ENCODE measurements around the gene NAT14.
"Not testable (repeated sequence)": the region's sequence is repeated elsewhere in the genome, so short reads cannot be mapped to it uniquely, and the experiment has no call there.

NAT14 gene

DNA sequence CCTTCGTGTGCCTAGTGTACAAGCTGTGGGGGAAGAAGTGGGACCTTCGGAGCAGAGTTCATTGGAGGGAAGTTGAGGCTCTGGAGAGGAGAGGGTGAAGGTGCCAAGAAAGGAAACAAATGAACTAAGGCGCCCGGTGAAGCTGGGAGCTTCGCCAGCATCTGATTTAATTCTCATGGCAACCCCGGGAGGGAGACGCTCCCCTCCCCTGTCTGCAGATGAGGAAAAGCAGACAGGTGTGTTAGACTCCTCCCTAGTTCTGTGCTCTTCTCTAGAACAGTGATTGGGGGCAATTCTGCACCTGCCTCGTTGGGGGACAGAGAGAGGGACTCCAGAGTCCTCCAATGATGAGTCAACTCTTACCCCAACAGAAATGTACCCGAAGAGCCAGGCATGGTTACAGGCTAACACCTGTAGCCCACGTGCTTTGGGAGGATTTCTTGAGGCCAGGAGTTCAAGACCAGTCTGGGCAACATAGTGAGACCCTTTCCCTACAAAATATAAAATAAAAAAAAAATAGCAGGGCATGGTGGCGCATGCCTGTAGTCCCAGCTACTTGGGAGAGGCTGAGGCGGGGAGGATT is 7.5 kb downstream of the NAT14 start:
- H3K27me3 ChIP-seq (replicated peaks in 2 of 5; ENCODE audit: control insufficient read depth in 4 of 5, insufficient read depth in 5 of 5, low read length in 4 of 5), result peaks cover 0 to 28% (median 2%) of the 10 kb centered on the region in 5 experiments
- H3K36me3 ChIP-seq (ENCODE audit: control insufficient read depth in 4 of 4, insufficient read depth in 4 of 4, low read length in 3 of 4), result no peaks in the 10 kb centered on the region
- no peak overlapping the region for H3K4me3 ChIP-seq (ENCODE audit: control insufficient read depth in 1 of 7, extremely low read depth in 1 of 7, insufficient read depth in 4 of 7, low read depth in 2 of 7, low read length in 6 of 7)
- H3K4me1 ChIP-seq (ENCODE audit: control extremely low read depth in 1 of 4, control insufficient read depth in 4 of 4, insufficient read depth in 4 of 4, low read length in 3 of 4), result peaks cover 0 to 14% (median 11%) of the 10 kb centered on the region in 4 experiments
- H3K27ac ChIP-seq (ENCODE audit: insufficient read depth in 1 of 2, low read depth in 1 of 2, low read length in 2 of 2, poor library complexity in 1 of 2, severe bottlenecking in 2 of 2), result no peak overlapping the region
- 61% methylated on average over 11 of the region's 12 CpGs for WGBS (ENCODE audit: insufficient coverage)
- POLR2A ChIA-PET, result no interaction called here
- no peaks in the 10 kb centered on the region for H3K9me3 ChIP-seq (ENCODE audit: control extremely low read depth in 1 of 5, control insufficient read depth in 4 of 5, insufficient read depth in 2 of 5, low read depth in 1 of 5, low read length in 4 of 5)
- DNase-seq, result no peak
- CTCF ChIA-PET, result interaction anchor here (0.8 to 2.7 kb wide), 2 partner anchors 18 to 25 kb away, joined by 3 to 12 read pairs; no protein-coding TSS in a partner anchor

DNA sequence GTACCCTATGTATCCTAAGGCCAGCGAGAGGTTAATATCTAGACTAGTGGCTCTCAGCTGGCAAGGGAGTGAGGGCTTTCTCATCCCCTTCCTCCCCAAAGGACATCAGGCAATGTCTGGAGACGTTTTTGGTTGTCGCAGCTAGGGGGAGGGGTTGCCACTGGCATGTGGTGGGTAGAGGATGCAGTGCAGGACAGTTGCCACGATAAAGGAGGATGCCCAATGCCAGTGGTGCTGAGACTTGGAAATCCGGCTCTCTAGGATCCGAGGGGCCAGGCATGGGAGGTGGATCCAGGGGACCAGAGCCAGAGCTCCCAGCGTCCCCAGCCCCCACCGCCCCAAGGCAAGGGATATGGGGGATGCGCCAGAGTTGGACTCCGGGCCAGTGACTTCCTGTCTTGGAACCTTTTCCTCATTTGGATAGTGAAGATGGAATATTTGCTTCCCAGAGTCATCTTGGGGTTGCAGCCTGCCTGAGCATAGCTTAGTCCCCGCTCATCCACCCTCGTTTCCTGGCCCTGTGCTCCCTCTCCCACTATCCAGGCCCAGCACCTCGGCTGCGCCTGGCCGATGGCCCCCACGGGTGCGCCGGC is 8.2 kb downstream of the NAT14 start:
- no peak overlapping the region for H3K4me3 ChIP-seq (ENCODE audit: control insufficient read depth in 1 of 7, extremely low read depth in 1 of 7, insufficient read depth in 4 of 7, low read depth in 2 of 7, low read length in 6 of 7)
- POLR2A ChIA-PET, result no interaction called here
- H3K27me3 ChIP-seq (replicated peaks in 2 of 5; ENCODE audit: control insufficient read depth in 4 of 5, insufficient read depth in 5 of 5, low read length in 4 of 5), result peaks cover 0 to 28% (median 2%) of the 10 kb centered on the region in 5 experiments
- H3K36me3 ChIP-seq (ENCODE audit: control insufficient read depth in 4 of 4, insufficient read depth in 4 of 4, low read length in 3 of 4), result no peaks in the 10 kb centered on the region
- 80% methylated on average over 13 of the region's 18 CpGs for WGBS (ENCODE audit: insufficient coverage)
- no peaks in the 10 kb centered on the region for H3K9me3 ChIP-seq (ENCODE audit: control extremely low read depth in 1 of 5, control insufficient read depth in 4 of 5, insufficient read depth in 2 of 5, low read depth in 1 of 5, low read length in 4 of 5)
- DNase-seq, result no peak
- CTCF ChIA-PET, result interaction anchor here (2.7 kb wide), 1 partner anchor 25 kb away, joined by 12 read pairs; no protein-coding TSS in a partner anchor
- H3K4me1 ChIP-seq (ENCODE audit: control extremely low read depth in 1 of 4, control insufficient read depth in 4 of 4, insufficient read depth in 4 of 4, low read length in 3 of 4), result peaks cover 0 to 9% (median 6%) of the 10 kb centered on the region in 4 experiments
- H3K27ac ChIP-seq (ENCODE audit: insufficient read depth in 1 of 2, low read depth in 1 of 2, low read length in 2 of 2, poor library complexity in 1 of 2, severe bottlenecking in 2 of 2), result no peak overlapping the region

DNA sequence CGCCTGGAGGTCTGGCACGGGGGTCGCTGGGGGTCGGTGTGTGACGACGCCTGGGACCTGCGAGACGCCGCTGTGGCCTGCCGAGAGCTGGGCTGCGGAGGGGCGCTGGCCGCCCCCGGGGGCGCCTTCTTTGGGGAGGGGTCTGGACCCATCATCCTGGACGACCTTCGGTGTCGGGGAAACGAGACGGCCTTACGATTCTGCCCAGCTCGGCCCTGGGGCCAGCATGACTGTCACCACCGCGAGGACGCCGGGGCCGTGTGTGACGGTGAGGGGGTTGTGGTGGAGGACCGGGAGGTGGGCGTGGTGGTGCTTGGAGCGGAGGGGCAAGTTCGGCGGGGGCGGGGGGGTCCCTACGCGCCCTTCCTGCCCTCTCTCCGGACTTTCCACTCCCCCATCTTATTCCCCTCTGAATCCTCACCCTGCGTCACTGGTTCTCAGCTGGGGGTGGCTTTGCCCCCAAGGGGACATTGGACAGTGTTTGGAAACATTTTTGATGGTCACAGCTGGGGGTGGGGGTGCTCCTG is 8.7 kb downstream of the NAT14 start:
- H3K27me3 ChIP-seq (replicated peaks in 2 of 5; ENCODE audit: control insufficient read depth in 4 of 5, insufficient read depth in 5 of 5, low read length in 4 of 5), result peaks cover 0 to 28% (median 2%) of the 10 kb centered on the region in 5 experiments
- POLR2A ChIA-PET, result no interaction called here
- CTCF ChIA-PET, result interaction anchor here (2.5 to 2.7 kb wide), 2 partner anchors 10 to 26 kb away, joined by 12 to 13 read pairs; no protein-coding TSS in a partner anchor
- 81% methylated on average over 17 of the region's 38 CpGs for WGBS (ENCODE audit: insufficient coverage)
- H3K9me3 ChIP-seq (ENCODE audit: control extremely low read depth in 1 of 5, control insufficient read depth in 4 of 5, insufficient read depth in 2 of 5, low read depth in 1 of 5, low read length in 4 of 5), result no peaks in the 10 kb centered on the region
- no peak for DNase-seq
- H3K27ac ChIP-seq (ENCODE audit: insufficient read depth in 1 of 2, low read depth in 1 of 2, low read length in 2 of 2, poor library complexity in 1 of 2, severe bottlenecking in 2 of 2), result no peak overlapping the region
- H3K4me3 ChIP-seq (ENCODE audit: control insufficient read depth in 1 of 7, extremely low read depth in 1 of 7, insufficient read depth in 4 of 7, low read depth in 2 of 7, low read length in 6 of 7), result peak overlapping the region in 1 of 7 experiments; percentile 52
- H3K36me3 ChIP-seq (ENCODE audit: control insufficient read depth in 4 of 4, insufficient read depth in 4 of 4, low read length in 3 of 4), result no peaks in the 10 kb centered on the region
- H3K4me1 ChIP-seq (ENCODE audit: control extremely low read depth in 1 of 4, control insufficient read depth in 4 of 4, insufficient read depth in 4 of 4, low read length in 3 of 4), result peaks cover 0 to 6% (median 2%) of the 10 kb centered on the region in 4 experiments

DNA sequence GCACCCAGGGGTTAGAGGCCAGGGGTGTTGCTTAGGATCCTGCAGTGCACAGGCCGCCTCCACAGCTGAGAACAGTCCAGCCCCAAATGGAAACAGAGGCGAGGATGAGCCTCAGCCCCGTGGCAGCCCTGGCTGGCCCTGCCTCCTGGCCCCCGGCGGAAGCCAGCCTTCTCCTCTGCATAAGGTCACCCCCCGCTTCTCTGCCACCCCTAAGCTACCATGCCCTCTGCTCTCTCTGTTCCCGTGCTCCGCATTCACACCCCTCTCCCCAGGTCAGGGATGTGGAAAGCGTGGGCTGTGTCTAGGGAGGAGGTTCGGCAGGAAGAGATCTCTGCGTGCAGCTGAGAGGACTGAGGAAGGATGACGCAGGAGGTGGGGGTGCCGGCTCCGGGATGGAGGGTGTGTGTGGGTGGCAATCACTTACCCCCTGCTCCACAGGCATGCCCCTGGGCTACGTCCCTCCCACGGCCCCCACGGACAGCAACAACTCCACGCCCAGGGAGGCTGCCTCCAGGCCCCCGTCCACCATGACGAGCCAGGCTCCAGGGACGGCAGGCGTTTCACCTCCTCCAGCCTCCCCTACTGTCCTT is 9.3 kb downstream of the NAT14 start:
- Histone ChIP-seq H3K9me3 (ENCODE audit: control extremely low read depth in 1 of 5, control insufficient read depth in 4 of 5, insufficient read depth in 2 of 5, low read depth in 1 of 5, low read length in 4 of 5) (no peaks in the 10 kb centered on the region), H3K27ac (ENCODE audit: insufficient read depth in 1 of 2, low read depth in 1 of 2, low read length in 2 of 2, poor library complexity in 1 of 2, severe bottlenecking in 2 of 2) (no peak overlapping the region), H3K4me3 (ENCODE audit: control insufficient read depth in 1 of 7, extremely low read depth in 1 of 7, insufficient read depth in 4 of 7, low read depth in 2 of 7, low read length in 6 of 7) (peak overlapping the region in 3 of 7 experiments; percentile 1 to 52 (median 36)), H3K36me3 (ENCODE audit: control insufficient read depth in 4 of 4, insufficient read depth in 4 of 4, low read length in 3 of 4) (no peaks in the 10 kb centered on the region), H3K4me1 (ENCODE audit: control extremely low read depth in 1 of 4, control insufficient read depth in 4 of 4, insufficient read depth in 4 of 4, low read length in 3 of 4) (peaks cover 0 to 6% (median 3%) of the 10 kb centered on the region in 4 experiments), H3K27me3 (replicated peaks in 2 of 5; ENCODE audit: control insufficient read depth in 4 of 5, insufficient read depth in 5 of 5, low read length in 4 of 5) (peaks cover 0 to 28% (median 2%) of the 10 kb centered on the region in 5 experiments)
- POLR2A ChIA-PET, result no interaction called here
- 69% methylated on average over 11 of the region's 22 CpGs for WGBS (ENCODE audit: insufficient coverage)
- CTCF ChIA-PET, result interaction anchor here (2.5 kb wide), 1 partner anchor 10 kb away, joined by 13 read pairs; no protein-coding TSS in a partner anchor
- peak in 2 of 3 donors; percentile 11 to 38 for DNase-seq

DNA sequence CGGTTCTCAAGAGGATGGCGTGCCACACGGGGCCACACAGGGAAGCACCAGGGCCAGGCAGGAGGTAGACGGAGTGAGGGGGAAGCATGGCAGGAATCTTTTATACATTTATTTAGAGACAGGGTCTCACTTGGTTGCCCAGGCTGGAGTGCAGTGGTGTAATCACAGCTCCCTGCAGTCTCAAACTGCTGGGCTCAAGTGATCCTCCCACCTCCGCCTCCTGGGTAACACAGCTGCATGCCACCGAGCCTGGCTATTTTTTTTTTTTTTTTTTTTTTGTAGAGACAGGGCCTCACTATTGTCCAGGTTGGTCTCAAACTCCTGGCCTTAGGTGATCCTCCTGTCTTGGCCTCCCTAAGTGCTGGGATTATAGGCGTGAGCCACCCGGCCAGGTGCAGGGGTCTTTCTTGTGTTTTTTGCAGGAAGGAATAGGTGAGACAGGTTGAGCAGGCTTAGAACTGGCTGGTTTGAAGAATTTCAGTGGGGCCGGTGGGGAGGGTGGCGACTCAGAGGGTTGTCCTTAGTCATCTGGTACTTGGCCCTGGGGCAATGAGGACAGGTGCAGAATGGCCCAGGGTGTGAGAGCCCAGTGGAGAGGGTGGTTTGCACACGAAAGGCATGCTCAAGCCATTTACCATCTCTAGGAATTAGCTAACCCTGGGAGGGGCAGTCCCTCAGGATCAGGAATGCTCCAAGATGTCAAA is 10.8 kb downstream of the NAT14 start:
- Histone ChIP-seq H3K9me3 (ENCODE audit: control extremely low read depth in 1 of 5, control insufficient read depth in 4 of 5, insufficient read depth in 2 of 5, low read depth in 1 of 5, low read length in 4 of 5) (no peaks in the 10 kb centered on the region), H3K4me3 (ENCODE audit: control insufficient read depth in 1 of 7, extremely low read depth in 1 of 7, insufficient read depth in 4 of 7, low read depth in 2 of 7, low read length in 6 of 7) (no peak overlapping the region), H3K27ac (ENCODE audit: insufficient read depth in 1 of 2, low read depth in 1 of 2, low read length in 2 of 2, poor library complexity in 1 of 2, severe bottlenecking in 2 of 2) (no peak overlapping the region), H3K36me3 (ENCODE audit: control insufficient read depth in 4 of 4, insufficient read depth in 4 of 4, low read length in 3 of 4) (no peaks in the 10 kb centered on the region), H3K27me3 (replicated peaks in 2 of 5; ENCODE audit: control insufficient read depth in 4 of 5, insufficient read depth in 5 of 5, low read length in 4 of 5) (peaks cover 0 to 25% (median 2%) of the 10 kb centered on the region in 5 experiments), H3K4me1 (ENCODE audit: control extremely low read depth in 1 of 4, control insufficient read depth in 4 of 4, insufficient read depth in 4 of 4, low read length in 3 of 4) (peaks cover 0 to 6% (median 3%) of the 10 kb centered on the region in 4 experiments)
- no peak for DNase-seq
- CTCF ChIA-PET, result interaction anchor here (1.2 to 3.4 kb wide), 4 partner anchors 8 to 36 kb away, joined by 4 to 13 read pairs (median 8); partner anchors contain the start of gene NAT14
- 93% methylated on average over 7 of the region's 11 CpGs for WGBS (ENCODE audit: insufficient coverage)
- POLR2A ChIA-PET, result no interaction called here

DNA sequence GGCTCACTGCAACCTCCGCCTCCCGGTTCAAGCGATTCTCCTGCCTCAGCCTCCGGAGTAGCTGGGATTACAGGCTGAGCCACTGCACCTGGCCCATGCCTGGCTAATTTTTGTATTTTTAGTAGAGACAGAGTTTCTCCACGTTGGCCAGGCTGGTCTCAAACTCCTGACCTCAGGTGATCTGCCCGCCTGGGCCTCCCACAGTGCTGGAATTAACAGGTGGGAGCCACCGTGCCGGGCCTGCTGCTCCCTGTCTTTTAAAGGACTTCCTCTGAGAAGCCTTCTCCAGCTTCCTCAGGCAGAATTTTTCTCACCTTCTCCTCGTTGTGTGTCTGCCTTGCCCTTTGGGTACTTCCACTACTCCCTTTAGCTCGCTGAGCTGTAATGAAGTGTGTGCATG is 11.8 kb downstream of the NAT14 start:
- H3K27me3 ChIP-seq (replicated peaks in 2 of 5; ENCODE audit: control insufficient read depth in 4 of 5, insufficient read depth in 5 of 5, low read length in 4 of 5), result peaks cover 0 to 21% (median 2%) of the 10 kb centered on the region in 5 experiments
- H3K9me3 ChIP-seq (ENCODE audit: control extremely low read depth in 1 of 5, control insufficient read depth in 4 of 5, insufficient read depth in 2 of 5, low read depth in 1 of 5, low read length in 4 of 5); H3K4me1 ChIP-seq (ENCODE audit: control extremely low read depth in 1 of 4, control insufficient read depth in 4 of 4, insufficient read depth in 4 of 4, low read length in 3 of 4); POLR2A ChIA-PET; H3K36me3 ChIP-seq (ENCODE audit: control insufficient read depth in 4 of 4, insufficient read depth in 4 of 4, low read length in 3 of 4); H3K27ac ChIP-seq (ENCODE audit: insufficient read depth in 1 of 2, low read depth in 1 of 2, low read length in 2 of 2, poor library complexity in 1 of 2, severe bottlenecking in 2 of 2); DNase-seq; H3K4me3 ChIP-seq (ENCODE audit: control insufficient read depth in 1 of 7, extremely low read depth in 1 of 7, insufficient read depth in 4 of 7, low read depth in 2 of 7, low read length in 6 of 7): not testable (repeated sequence)
- CTCF ChIA-PET, result interaction anchor here (1.2 to 3.4 kb wide), 4 partner anchors 10 to 29 kb away, joined by 4 to 12 read pairs (median 5); partner anchors contain the start of gene NAT14
- WGBS (ENCODE audit: insufficient coverage), result 95% methylated on average over 10 of the region's 10 CpGs
